Stimulated activated CD8-positive, alpha-beta memory T cell treated with anti-CD3 and anti-CD28 coated beads, Interleukin-15, amount 100 ng/mL, for 4 hours (primary cell): ENCODE data around the gene OLFML2A.

Experiments used
- DNase-seq, 2 donors: peaks; one replicate each; pipeline ENCODE4 v3.0.0-alpha.2; 2020; ENCODE audit warnings: low read depth in 2 of 2

Gene OLFML2A

GRCh38 chr9:124778575-124779367 lies 1.8 kb downstream of the OLFML2A start:
- no peak for DNase-seq

GRCh38 chr9:124779368-124780059 lies 2.6 kb downstream of the OLFML2A start:
- DNase-seq, result no peak

GRCh38 chr9:124780060-124780756 lies 3.3 kb downstream of the OLFML2A start:
- no peak for DNase-seq

GRCh38 chr9:124780757-124781151 lies 3.8 kb downstream of the OLFML2A start:
- no peak for DNase-seq

DNA sequence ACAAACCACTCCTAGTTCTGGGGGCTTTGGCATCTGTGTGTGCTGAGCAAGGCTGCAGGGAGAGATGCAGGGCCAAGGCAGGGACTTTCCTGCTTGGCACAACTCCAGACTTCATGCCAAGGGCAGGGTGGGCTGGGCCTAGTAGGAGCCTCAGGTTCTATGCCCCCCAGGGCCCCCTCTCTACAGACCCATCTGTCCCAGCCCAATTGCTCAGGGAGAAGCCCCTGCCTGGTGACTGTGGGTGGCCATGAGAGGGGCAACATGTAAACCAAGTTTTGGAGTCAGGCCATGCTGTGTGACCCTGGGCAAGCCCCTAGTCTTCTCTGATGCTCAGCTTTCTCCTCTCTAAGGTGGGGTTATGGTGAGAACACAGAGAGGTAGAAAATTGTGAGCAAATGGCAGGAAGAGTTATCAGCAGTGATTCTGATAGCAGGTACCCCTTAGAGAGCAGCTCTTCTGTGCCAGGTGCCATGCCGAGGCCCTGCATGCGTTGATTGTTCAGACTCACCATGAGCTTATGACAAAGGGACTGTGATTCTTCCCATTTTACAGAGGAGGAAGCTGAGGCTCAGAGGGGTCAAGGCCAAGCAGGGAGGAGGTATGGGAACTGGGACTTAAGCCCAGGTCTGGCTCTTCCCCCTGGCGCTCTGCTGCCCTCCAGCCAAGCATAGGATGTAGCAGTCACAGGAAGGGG lies 5.2 kb downstream of the OLFML2A start:
- no peak for DNase-seq

DNA sequence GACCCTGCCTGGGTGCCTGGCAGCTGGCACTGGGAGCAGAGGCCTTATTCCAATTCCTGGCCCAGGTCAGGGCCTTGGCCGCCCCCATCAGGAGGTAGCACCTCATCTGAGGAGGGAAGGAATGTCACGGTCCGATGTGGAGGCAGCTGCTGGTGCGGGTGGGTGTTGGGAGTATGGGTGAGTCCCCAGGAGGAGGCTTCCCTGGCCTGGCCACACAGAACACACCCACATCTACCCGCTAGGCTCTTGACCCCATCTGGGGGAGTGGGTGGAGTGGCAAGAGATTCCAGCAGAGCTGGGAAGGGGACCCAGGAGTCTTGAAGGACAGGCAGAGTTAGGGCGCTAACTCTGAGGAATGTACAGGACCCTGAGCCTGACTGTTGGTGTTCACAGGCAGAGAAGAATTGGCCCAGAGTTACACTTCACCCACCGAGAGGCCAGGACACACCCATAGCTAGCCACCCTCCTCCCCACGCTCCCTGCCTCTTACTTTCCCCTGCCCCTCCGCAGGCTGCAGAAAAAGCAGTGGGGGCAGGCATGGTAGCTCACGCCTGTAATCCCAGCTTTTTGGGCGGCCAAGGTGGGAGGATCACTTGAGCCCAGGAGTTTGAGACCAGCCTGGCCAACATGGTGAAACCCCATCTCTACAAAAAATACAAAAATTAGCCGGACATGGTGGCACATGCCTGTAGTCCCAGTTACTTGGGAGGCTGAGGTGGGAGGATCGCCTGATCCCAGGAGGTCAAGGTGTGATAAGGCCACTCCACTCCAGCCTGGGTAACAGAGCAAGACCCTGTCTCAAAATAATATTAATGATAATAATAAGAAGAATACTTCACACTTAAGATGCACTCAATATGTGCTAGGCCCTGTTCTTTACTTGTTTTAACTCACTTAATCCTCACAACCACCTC lies 6.0 kb downstream of the OLFML2A start:
- no peak for DNase-seq

- no peak for DNase-seq
These were observed 6.9 kb downstream of the OLFML2A start for GRCh38 chr9:124783830-124784229.

DNA sequence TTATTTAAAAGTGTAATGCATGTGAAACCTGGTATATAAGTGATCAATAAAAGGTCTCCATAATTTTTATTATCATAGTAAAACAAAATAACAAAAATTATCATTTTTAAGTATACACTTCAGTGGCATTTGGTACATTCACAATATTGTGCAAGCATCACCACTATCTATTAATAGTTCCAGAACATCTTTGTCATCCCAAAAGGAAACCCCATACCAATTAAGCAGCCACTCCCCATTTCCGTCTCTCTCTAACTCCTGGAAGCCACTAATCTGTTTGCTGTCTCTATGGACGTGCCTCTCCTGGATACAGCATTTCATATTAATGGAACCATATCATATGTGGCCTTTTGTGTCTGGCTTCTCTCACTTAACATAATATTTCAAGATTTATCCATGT lies 7.6 kb downstream of the OLFML2A start:
- DNase-seq, result no peak

GRCh38 chr9:124786881-124787573 lies 10.1 kb downstream of the OLFML2A start:
- DNase-seq, result no peak

DNA sequence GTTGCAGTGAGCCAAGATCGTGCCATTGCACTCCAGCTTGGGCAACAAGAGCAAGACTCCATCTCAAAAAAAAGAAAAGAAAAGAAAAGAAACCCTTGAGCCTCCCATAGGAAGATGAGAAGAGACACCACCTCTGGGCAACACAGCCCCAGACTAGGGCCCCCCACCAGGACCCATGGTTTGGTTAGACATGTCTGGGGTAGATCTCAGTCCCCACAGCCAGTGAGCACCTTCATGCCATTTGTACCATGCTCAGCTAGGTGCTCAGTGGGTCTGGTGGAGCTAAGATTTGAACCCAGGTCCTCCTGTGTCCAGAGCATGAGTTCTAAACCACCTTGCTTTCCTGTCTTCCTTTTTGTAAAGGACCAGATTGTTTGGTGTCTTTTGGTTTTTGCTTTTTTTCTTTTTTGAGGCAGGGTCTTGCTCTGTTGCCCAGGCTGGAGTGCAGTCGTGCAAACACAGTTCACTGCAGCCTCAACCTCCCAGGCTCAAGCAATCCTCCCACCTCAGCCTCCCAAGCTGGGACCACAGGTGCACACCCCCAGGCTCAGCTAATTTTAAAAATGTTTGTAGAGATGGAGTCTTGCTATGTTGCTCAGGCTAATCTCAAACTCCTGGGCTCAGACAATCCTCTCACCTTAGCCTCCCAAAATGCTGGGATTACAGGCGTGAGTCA lies 11.7 kb downstream of the OLFML2A start:
- DNase-seq, result no peak

- no peak for DNase-seq
These were observed 12.6 kb downstream of the OLFML2A start for GRCh38 chr9:124789531-124789930.

GRCh38 chr9:124790301-124790700 lies 13.4 kb downstream of the OLFML2A start:
- no peak for DNase-seq

DNA sequence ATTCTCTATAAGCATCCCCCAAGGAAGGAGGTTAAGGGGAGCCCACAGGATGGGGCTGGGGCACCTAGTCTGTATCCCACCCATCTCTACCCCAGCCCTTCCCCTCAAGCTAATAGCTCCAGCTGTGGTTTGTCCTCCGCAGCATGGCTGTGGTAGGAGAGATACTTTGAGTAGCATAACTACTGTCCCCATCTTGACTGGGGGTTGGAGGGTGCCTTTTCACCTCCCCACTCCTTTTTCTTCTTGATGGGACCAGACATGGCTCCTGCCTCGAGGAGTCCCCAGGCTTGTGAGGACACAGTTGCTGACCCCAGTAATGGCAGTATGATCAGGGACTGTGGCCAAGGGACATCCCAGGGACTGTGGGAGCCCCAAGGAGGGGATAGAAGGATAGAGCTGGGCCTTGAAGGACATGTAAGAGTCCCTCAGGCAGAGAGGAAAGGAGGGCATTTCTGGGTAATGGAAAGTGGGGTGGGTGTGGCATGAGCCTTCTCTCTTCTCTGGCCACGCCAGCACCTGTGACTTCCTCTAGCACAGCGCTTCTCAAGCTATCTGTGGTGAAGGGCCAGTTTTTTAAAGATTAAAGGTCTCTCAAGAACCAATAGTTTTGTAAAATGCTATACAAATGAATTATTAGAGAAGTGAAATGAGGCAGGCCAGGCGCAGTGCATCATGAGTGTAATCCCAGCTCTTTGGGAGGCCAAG lies 14.0 kb downstream of the OLFML2A start:
- DNase-seq, result no peak

GRCh38 chr9:124792257-124793014 lies 15.5 kb downstream of the OLFML2A start:
- DNase-seq, result no peak

DNA sequence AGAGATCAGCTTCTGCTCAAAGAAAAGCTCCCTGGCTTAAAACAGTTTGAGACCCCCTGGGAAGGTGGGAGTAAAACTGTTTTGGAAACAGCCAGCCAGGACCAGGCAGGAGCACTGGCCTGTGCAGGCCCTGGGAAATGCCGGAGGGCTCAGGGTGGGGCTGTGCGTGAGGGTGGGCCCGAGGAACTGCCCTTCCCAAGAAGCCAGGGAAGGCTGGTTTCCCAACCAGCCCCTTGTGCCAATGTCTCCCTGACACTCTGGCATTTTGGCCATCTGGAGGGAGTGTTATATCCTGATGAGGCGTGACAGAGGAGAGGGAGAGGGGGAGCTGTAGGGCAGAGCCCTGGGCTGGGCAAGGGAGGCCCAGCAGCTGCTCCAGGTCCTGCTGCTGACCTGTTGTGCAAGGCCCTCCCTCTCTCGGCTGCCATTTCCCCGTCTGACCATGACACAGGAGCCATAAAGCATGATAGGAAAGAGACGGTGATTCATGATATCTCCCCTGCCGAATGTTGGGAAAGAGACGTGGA lies 16.1 kb downstream of the OLFML2A start:
- DNase-seq, result no peak

DNA sequence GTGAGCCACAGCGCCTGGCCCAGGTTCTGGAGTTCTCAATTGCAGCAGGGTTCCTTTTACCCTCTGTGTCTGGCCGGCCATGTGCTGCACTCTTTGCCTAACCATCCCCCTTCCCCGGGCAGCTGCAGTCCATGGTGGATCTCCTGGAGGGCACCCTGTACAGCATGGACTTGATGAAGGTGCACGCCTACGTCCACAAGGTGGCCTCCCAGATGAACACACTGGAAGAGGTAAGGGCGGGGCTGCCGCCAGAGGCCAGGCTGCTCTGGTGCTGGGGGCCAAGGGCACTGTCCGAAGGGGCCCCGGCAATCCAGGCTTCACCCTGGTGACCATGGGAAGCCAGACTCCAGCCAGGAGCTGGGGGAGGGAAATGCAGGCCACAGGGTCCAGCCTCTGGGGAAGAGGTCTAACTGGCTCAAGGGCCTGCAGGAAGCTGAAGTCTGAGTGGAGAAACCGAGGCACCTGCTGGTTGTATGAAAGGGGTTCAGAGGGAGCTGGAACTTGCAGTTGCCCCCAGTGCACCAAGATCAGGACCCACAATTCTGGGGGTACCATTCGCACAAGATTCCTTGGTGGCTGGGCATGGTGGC lies 18.1 kb downstream of the OLFML2A start:
- no peak for DNase-seq

- DNase-seq, result no peak
These were observed 19.0 kb downstream of the OLFML2A start for GRCh38 chr9:124795881-124796431.
